DMS153 treated with DMSO at 0.1 percent for 48 hours (cell line): Measurements from ENCODE around the gene SLIRP.
A peak's percentile ranks its signal among the peaks of the same experiment; 100 is the strongest.
"Not testable (repeated sequence)": the region's sequence is repeated elsewhere in the genome, so short reads cannot be mapped to it uniquely, and the experiment has no call there.

ENCODE experiments used
- DNase-seq: peaks from one replicate; lab custom pipeline; 2025; ENCODE audit not compliant: unreplicated experiment; lab: John Stamatoyannopoulos, UW

SLIRP gene

GRCh38 chr14:77707724-77708408 is at the start of gene SLIRP, which contains the start of gene ALKBH1:
Gene SLIRP (plus strand): TSS chr14:77708103. CDS start chr14:77708112, 9 bp downstream.
Gene ALKBH1 (minus strand): TSS chr14:77708023. CDS start chr14:77708004, 19 bp downstream.
- peak; percentile 65 for DNase-seq

- DNase-seq = no peak
Measured at GRCh38 chr14:77659831-77660230, 48.1 kb upstream of the SLIRP start.

- DNase-seq = no peak
Measured at GRCh38 chr14:77660754-77661153, 47.1 kb upstream of the SLIRP start.

- DNase-seq = not testable (repeated sequence)
Measured at GRCh38 chr14:77661562-77661961, 46.3 kb upstream of the SLIRP start.

- no peak for DNase-seq
Measured at GRCh38 chr14:77663293-77663692, 44.6 kb upstream of the SLIRP start.

GRCh38 chr14:77667331-77667730 is 40.6 kb upstream of the SLIRP start:
- DNase-seq = no peak

GRCh38 chr14:77673193-77673592 is 34.7 kb upstream of the SLIRP start:
- DNase-seq = no peak

GRCh38 chr14:77674931-77675330 is 33.0 kb upstream of the SLIRP start:
- DNase-seq = no peak

GRCh38 chr14:77681196-77682157 is 26.4 kb upstream of the SLIRP start:
- DNase-seq = peak; percentile 11

GRCh38 chr14:77682158-77682553 is 25.7 kb upstream of the SLIRP start:
- DNase-seq = no peak

- DNase-seq = no peak
Measured at GRCh38 chr14:77691259-77691658, 16.6 kb upstream of the SLIRP start.

GRCh38 chr14:77707355-77707723 is 564 bp upstream of the SLIRP start:
- DNase-seq = peak; percentile 9

GRCh38 chr14:77708749-77709148 is 846 bp downstream of the SLIRP start:
- no peak for DNase-seq

- no peak for DNase-seq
Measured at GRCh38 chr14:77709412-77709811, 1.5 kb downstream of the SLIRP start.

GRCh38 chr14:77710364-77710763 is 2.5 kb downstream of the SLIRP start:
- DNase-seq = no peak

- no peak for DNase-seq
Measured at GRCh38 chr14:77714926-77715325, 7.0 kb downstream of the SLIRP start.

- DNase-seq = no peak
Measured at GRCh38 chr14:77717608-77718305, 9.9 kb downstream of the SLIRP start.

- no peak for DNase-seq
Measured at GRCh38 chr14:77721437-77721836, 13.5 kb downstream of the SLIRP start.

GRCh38 chr14:77722301-77722700 is 14.4 kb downstream of the SLIRP start:
- DNase-seq = no peak

GRCh38 chr14:77730976-77731497 is 23.1 kb downstream of the SLIRP start:
- no peak for DNase-seq

- no peak for DNase-seq
Measured at GRCh38 chr14:77738559-77739250, 30.8 kb downstream of the SLIRP start.
